CD4-positive, alpha-beta T cell treated with Interleukin-2 at 100 ng/mL for 4 hours (primary cell): Measurements from ENCODE around the gene CENPX.

Experiments
- DNase-seq: peaks from one replicate; pipeline ENCODE4 v3.0.0-alpha.2; 2020; ENCODE audit warnings: low spot score

Gene CENPX

GRCh38 chr17:82023447-82024241 is 966 bp upstream of the CENPX start:
- DNase-seq, result no peak

GRCh38 chr17:82022981-82023446 is 336 bp upstream of the CENPX start, which contains the start of gene LRRC45:
Gene LRRC45, plus strand, starts transcription at chr17:82023305. Its CDS starts 339 bp downstream, at chr17:82023644.
- DNase-seq, result peak; percentile 100

- DNase-seq, result no peak
Measured at GRCh38 chr17:82021900-82022309, 773 bp downstream of the CENPX start.

GRCh38 chr17:82021107-82021899 is 1.4 kb downstream of the CENPX start:
- DNase-seq, result peak; percentile 59

- no peak for DNase-seq
Measured at GRCh38 chr17:82020572-82021106, 2.0 kb downstream of the CENPX start.

- peak; percentile 59 for DNase-seq
Measured at GRCh38 chr17:82019690-82020571, 2.7 kb downstream of the CENPX start.

- DNase-seq, result no peak
Measured at GRCh38 chr17:82018989-82019689, 3.5 kb downstream of the CENPX start.

- no peak for DNase-seq
Measured at GRCh38 chr17:82018152-82018988, 4.3 kb downstream of the CENPX start.

- no peak for DNase-seq
Measured at GRCh38 chr17:82017612-82018151, 5.0 kb downstream of the CENPX start.

- DNase-seq, result no peak
Measured at GRCh38 chr17:82016875-82017459, 5.7 kb downstream of the CENPX start.

- no peak for DNase-seq
Measured at GRCh38 chr17:82016061-82016874, 6.4 kb downstream of the CENPX start.

- no peak for DNase-seq
Measured at GRCh38 chr17:82015311-82015971, 7.2 kb downstream of the CENPX start.

GRCh38 chr17:82014971-82015310 is 7.7 kb downstream of the CENPX start:
- DNase-seq, result no peak

GRCh38 chr17:82014432-82014831 is 8.2 kb downstream of the CENPX start:
- no peak for DNase-seq

- no peak for DNase-seq
Measured at GRCh38 chr17:82013772-82014321, 8.8 kb downstream of the CENPX start.

- DNase-seq, result no peak
Measured at GRCh38 chr17:82013341-82013740, 9.3 kb downstream of the CENPX start.

GRCh38 chr17:82012640-82013295 is 9.9 kb downstream of the CENPX start:
- no peak for DNase-seq
